DOHH2 (cell line): Measurements from ENCODE around the gene GALNT18.

Experiments
- EZH2phosphoT487 ChIP-seq: fragments of 200-600 bp; sonication (generic); IDR thresholded peaks from 2 replicates; pipeline ENCODE4 v1.6.1; 2017; ENCODE audit warnings: borderline replicate concordance, mild to moderate bottlenecking, antibody characterized with exemption, low read length, moderate library complexity, mixed read lengths
- TF ChIP-seq, protein P1 (sequence below): fragments of 200-600 bp; sonication (generic); IDR thresholded peaks from one replicate; pipeline ENCODE4 v1.5.1; 2014; ENCODE audit warnings: antibody characterized with exemption, mild to moderate bottlenecking, low read depth, low read length; ENCODE audit not compliant: poor library complexity, severe bottlenecking

- TF ChIP-seq, protein P1, sequence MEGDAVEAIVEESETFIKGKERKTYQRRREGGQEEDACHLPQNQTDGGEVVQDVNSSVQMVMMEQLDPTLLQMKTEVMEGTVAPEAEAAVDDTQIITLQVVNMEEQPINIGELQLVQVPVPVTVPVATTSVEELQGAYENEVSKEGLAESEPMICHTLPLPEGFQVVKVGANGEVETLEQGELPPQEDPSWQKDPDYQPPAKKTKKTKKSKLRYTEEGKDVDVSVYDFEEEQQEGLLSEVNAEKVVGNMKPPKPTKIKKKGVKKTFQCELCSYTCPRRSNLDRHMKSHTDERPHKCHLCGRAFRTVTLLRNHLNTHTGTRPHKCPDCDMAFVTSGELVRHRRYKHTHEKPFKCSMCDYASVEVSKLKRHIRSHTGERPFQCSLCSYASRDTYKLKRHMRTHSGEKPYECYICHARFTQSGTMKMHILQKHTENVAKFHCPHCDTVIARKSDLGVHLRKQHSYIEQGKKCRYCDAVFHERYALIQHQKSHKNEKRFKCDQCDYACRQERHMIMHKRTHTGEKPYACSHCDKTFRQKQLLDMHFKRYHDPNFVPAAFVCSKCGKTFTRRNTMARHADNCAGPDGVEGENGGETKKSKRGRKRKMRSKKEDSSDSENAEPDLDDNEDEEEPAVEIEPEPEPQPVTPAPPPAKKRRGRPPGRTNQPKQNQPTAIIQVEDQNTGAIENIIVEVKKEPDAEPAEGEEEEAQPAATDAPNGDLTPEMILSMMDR = no peak
- no peak for TF ChIP-seq EZH2phosphoT487
Observed at GRCh38 chr11:11374358-11375148, 247.3 kb downstream of the GALNT18 start.
